Hematopoietic multipotent progenitor cell treated with erythropoietin and hydrocortisone succinate and interleukin-3 and kit ligand, for 8 days (in vitro differentiated cells): ENCODE results near the gene CARD14.
"Not testable (repeated sequence)": the region's sequence is repeated elsewhere in the genome, so short reads cannot be mapped to it uniquely, and the experiment has no call there.

ENCODE experiments used
- DNase-seq: peaks from one replicate; pipeline ENCODE4 v3.0.0-alpha.2; 2015

The CARD14 gene

DNA sequence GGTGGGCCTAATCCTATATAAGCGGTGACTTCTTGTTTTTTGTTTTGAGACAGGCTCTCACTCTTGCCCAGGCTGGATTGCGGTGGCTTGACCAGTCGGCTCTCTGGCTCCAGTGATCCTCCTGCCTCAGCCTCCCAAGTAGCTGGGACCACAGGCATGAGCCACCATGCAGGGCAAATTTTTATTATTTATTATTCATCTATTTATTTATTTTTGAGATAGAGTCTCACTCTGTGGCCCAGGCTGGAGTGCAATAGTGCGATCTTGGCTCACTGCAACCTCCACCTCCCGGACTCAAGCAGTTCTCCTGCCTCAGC is 86.2 kb downstream of the CARD14 start:
- no peak for DNase-seq

DNA sequence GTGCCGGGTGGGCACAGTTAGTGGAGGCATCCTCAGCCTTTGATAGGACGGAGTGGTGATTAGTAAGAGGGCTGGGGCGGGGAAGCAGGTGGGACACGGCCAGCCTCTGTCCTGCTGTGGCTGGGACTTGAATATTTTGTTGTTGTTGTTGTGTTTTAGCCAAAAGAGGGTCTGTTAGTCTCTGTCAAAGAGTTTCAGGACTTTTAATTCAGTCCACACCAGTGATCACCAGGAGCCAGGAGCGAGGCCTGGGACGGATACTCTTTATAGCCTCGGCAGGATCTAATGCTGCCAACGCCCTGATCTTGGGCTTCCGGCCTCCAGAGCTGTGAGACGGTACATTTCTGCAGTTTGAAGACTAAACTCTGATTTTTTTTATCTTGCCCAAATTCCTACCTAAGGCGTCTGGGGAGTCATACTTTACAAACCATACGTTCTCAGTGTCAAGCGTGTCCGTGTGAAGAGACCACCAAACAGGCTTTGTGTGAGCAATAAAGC is 87.9 kb downstream of the CARD14 start:
- DNase-seq, result peak; percentile 17

DNA sequence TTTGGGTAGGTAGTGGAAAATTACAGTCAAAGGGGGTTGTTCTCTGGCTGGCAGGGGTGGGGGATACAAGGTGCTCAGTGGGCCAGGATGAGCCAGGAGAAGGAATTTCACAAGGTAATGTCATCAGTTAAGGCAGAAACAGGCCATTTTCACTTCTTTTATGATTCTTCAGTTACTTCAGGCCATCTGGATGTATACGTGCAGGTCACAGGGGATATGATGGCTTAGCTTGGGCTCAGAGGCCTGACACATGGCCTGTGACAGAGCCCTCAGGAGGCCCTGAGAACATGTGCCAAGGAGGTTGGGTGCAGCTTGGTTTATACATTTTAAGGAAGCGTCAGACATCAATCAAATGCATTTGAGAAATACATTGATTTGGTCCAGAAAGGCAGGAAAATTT is 88.5 kb downstream of the CARD14 start:
- DNase-seq, result not testable (repeated sequence)
